HEK293 (cell line): Measurements from ENCODE around the gene RNF39.

Experiments used
- CTCF ChIA-PET: fragments of 350-600 bp; formaldehyde crosslinking; extraction: SDS; loops from one replicate; lab custom pipeline; 2021; ENCODE audit warnings: antibody characterized with exemption; lab: Yijun Ruan, JAX
- POLR2A ChIA-PET: fragments of 300-600 bp; formaldehyde crosslinking; extraction: SDS; loops from one replicate; lab custom pipeline; 2020; ENCODE audit warnings: antibody characterized with exemption, inconsistent platforms; lab: Yijun Ruan, JAX
- H3K27ac ChIP-seq: fragments of 200-500 bp; sonication (Bioruptor generic); 2 replicates; pipeline ENCODE4 v1.5.1; 2014; ENCODE audit warnings: low read depth, low read length, control low read depth, inconsistent platforms; ENCODE audit errors: extremely low read depth
- H3K36me3 ChIP-seq, 2 experiments: fragments of 200-500 bp in 1 of 2; sonication (Bioruptor generic) in 1 of 2; 1 replicate in 1 of 2; 2 replicates in 1 of 2; pipeline ENCODE4 v1.5.1; 2014 to 2017; ENCODE audit warnings: inconsistent platforms in 2 of 2, low read length in 2 of 2; ENCODE audit not compliant: control insufficient read depth in 2 of 2, insufficient read depth in 1 of 2
- H3K4me1 ChIP-seq: fragments of 200-500 bp; sonication (Bioruptor generic); 2 replicates; pipeline ENCODE4 v1.5.1; 2014; ENCODE audit warnings: mild to moderate bottlenecking, low read length, inconsistent platforms; ENCODE audit not compliant: control insufficient read depth, insufficient read depth
- H3K4me3 ChIP-seq: 2 replicates; pipeline ENCODE4 v1.5.1; 2011; ENCODE audit warnings: low read depth, mild to moderate bottlenecking, control low read depth, low read length, moderate library complexity
- H3K9me3 ChIP-seq: fragments of 200-500 bp; sonication (Bioruptor generic); 2 replicates; pipeline ENCODE4 v1.5.1; 2014; ENCODE audit warnings: low read depth, low read length, inconsistent platforms; ENCODE audit not compliant: control insufficient read depth, insufficient read depth
- FEZF1 ChIP-seq: fragments of 450-650 bp; formaldehyde crosslinking; IDR thresholded peaks from 2 replicates; pipeline ENCODE4 v1.5.1; 2016; ENCODE audit warnings: missing biosample characterization, missing genetic modification characterization
- KLF9 ChIP-seq: fragments of 450-650 bp; formaldehyde crosslinking; IDR thresholded peaks from 2 replicates; pipeline ENCODE4 v1.5.1; 2016; ENCODE audit warnings: missing biosample characterization, missing genetic modification characterization, low read depth
- ZBTB1 ChIP-seq: fragments of 450-650 bp; formaldehyde crosslinking; IDR thresholded peaks from 2 replicates; pipeline ENCODE4 v1.5.1; 2016; ENCODE audit warnings: missing biosample characterization, missing genetic modification characterization
- ZNF146 ChIP-seq: fragments of 450-650 bp; formaldehyde crosslinking; IDR thresholded peaks from 2 replicates; pipeline ENCODE4 v1.5.1; 2016; ENCODE audit warnings: missing biosample characterization, missing genetic modification characterization
- ZNF23 ChIP-seq: fragments of 450-650 bp; formaldehyde crosslinking; IDR thresholded peaks from 2 replicates; pipeline ENCODE4 v1.5.1; 2016; ENCODE audit warnings: missing biosample characterization, missing genetic modification characterization, borderline replicate concordance
- ZNF274 ChIP-seq, 2 experiments: fragments of 200-500 bp in 1 of 2; fragments of 450-650 bp in 1 of 2; sonication (Bioruptor generic) in 1 of 2; formaldehyde crosslinking in 1 of 2; IDR thresholded peaks; 2 replicates each; pipeline versions ENCODE4 v1.5.1 to v1.6.1; 2014 to 2016; ENCODE audit warnings: borderline replicate concordance in 1 of 2, inconsistent platforms in 1 of 2, low read length in 1 of 2, missing biosample characterization in 1 of 2, missing genetic modification characterization in 1 of 2
- ZNF658 ChIP-seq: fragments of 450-650 bp; formaldehyde crosslinking; IDR thresholded peaks from 2 replicates; pipeline ENCODE4; 2016; ENCODE audit warnings: missing biosample characterization, missing genetic modification characterization
- ZNF707 ChIP-seq: fragments of 450-650 bp; formaldehyde crosslinking; IDR thresholded peaks from 2 replicates; pipeline ENCODE4 v1.5.1; 2016; ENCODE audit warnings: missing biosample characterization, missing genetic modification characterization
- ZNF837 ChIP-seq: fragments of 450-650 bp; formaldehyde crosslinking; IDR thresholded peaks from 2 replicates; pipeline ENCODE4 v1.5.1; 2016; ENCODE audit warnings: missing biosample characterization, missing genetic modification characterization

RNF39 gene

DNA sequence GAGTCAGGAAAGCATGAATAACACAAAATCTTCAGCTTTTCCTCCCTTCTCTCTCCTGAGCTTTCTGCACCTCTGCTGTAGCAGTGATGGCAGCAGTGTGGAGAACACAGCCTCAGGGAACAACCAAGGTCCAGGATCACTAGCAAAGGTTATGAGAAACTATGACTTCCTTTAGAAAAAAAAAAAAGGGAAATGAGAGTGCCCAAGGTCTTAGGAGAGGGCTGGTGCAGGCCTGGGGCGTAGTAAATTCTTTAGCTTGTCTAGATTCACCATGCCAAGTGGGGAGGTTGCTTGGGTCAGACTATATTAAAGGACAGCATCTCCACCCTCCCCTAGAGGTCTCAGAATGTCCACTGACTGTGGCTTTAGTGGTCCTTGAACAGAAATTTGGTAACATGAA lies 54.9 kb downstream of the RNF39 start:
- ChIA-PET POLR2A (no interaction called here), CTCF (interaction anchor here (1.1 to 1.7 kb wide), 3 partner anchors 83 to 324 kb away, joined by 3 to 7 read pairs (median 4); no protein-coding TSS in a partner anchor)
- H3K4me1 ChIP-seq = no peaks in the 10 kb centered on the region

More for the DNA sequence above, 54.9 kb downstream of the RNF39 start:
- H3K9me3 ChIP-seq = no peaks in the 10 kb centered on the region
- H3K4me3 ChIP-seq = no peak overlapping the region
- no peak for TF ChIP-seq ZBTB1 (tag by site-specific recombination)
- no peak for TF ChIP-seq ZNF274 (IDR thresholded peaks at IDR 0.05; ENCODE audit: low read length)
- TF ChIP-seq ZNF274 (tag by site-specific recombination; IDR thresholded peaks at IDR 0.05; ENCODE audit: borderline replicate concordance) = no peak
- TF ChIP-seq ZNF658 (tag by site-specific recombination) = no peak
- no peak for TF ChIP-seq ZNF23 (tag by site-specific recombination)
- no peak for TF ChIP-seq ZNF837
- no peak for TF ChIP-seq KLF9
- TF ChIP-seq FEZF1 (tag by site-specific recombination) = no peak
- TF ChIP-seq ZNF146 = no peak
- TF ChIP-seq ZNF707 (tag by site-specific recombination) = no peak
- no peak overlapping the region for H3K27ac ChIP-seq
- peaks cover 0 to 12% of the 10 kb centered on the region in 2 experiments; a peak in 2 of 3 replicates for H3K36me3 ChIP-seq
